ENCODE data around the gene HUWE1. TPM values are rescaled to one million over a fixed set of nuclear protein-coding genes. Genes with fewer than 3 reads are reported as not detected.

The HUWE1 gene
- total RNA-seq, 1 experiment from 2014 or later: 222 TPM

DNA sequence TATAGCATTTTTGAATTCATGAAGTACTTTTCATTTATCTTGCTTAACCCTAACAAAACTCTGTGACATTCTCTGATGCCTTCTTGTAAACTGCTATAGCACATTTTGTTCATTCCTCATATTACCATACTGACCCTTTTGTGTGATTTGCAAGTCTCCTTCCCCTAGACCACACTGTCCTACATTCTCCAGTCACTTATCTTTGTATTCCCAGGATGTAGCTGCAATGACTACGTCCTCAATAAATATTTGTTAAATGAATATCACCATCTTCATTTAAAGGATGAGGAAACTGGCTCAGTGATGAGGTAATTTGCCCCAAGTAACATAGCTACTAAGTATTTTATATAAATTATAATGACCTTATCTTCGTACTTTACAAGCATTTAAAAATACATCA, 11.9 kb downstream of the HUWE1 start:
- ChIA-PET POLR2A (ENCODE audit: low non-redundant PET) (interaction anchor here (0.7 kb wide), 1 partner anchor 220 kb away, joined by 3 read pairs; no protein-coding TSS in a partner anchor), CTCF (no interaction called here)
- no peaks in the 10 kb centered on the region for H3K27me3 ChIP-seq (replicated peaks; ENCODE audit: insufficient read depth, low read depth, low read length, poor library complexity)
- BruUV-seq (replicated peaks): no TSS peak
- peaks cover 24% of the 10 kb centered on the region for H3K36me3 ChIP-seq (ENCODE audit: insufficient read depth, low read length, poor library complexity, severe bottlenecking)
- DNase-seq (ENCODE audit: low spot score): no peak
- H3K9me3 ChIP-seq (ENCODE audit: low read depth, low read length, poor library complexity, severe bottlenecking): no peaks in the 10 kb centered on the region
- no peak overlapping the region for H3K4me3 ChIP-seq (ENCODE audit: low read depth, low read length, poor library complexity, severe bottlenecking)
- no peaks in the 10 kb centered on the region for H3K4me1 ChIP-seq (ENCODE audit: insufficient read depth, low read length, poor library complexity, severe bottlenecking)
- intact Hi-C loops (cut with micrococcal nuclease; ENCODE audit: unreplicated experiment): no loop called here
- TF ChIP-seq EZH2 (IDR thresholded peaks at IDR 0.05; ENCODE audit: borderline replicate concordance, low read depth, low read length, poor library complexity, severe bottlenecking) (no peak), CTCF (conservative IDR thresholded peaks at IDR 0.05; ENCODE audit: low read depth, low read length) (no peak)
- H3K27ac ChIP-seq (ENCODE audit: low read depth, low read length, poor library complexity, severe bottlenecking): no peak overlapping the region

- no peak for DNase-seq (ENCODE audit: low spot score)
- CTCF ChIA-PET: no interaction called here
- Histone ChIP-seq H3K36me3 (ENCODE audit: insufficient read depth, low read length, poor library complexity, severe bottlenecking) (no peaks in the 10 kb centered on the region), H3K27ac (ENCODE audit: low read depth, low read length, poor library complexity, severe bottlenecking) (no peak overlapping the region), H3K9me3 (ENCODE audit: low read depth, low read length, poor library complexity, severe bottlenecking) (no peaks in the 10 kb centered on the region), H3K4me1 (ENCODE audit: insufficient read depth, low read length, poor library complexity, severe bottlenecking) (no peaks in the 10 kb centered on the region), H3K4me3 (ENCODE audit: low read depth, low read length, poor library complexity, severe bottlenecking) (no peak overlapping the region), H3K27me3 (replicated peaks; ENCODE audit: insufficient read depth, low read depth, low read length, poor library complexity) (no peaks in the 10 kb centered on the region)
- BruUV-seq (replicated peaks): no TSS peak
- TF ChIP-seq CTCF (conservative IDR thresholded peaks at IDR 0.05; ENCODE audit: low read depth, low read length): no peak
- no peak for TF ChIP-seq EZH2 (IDR thresholded peaks at IDR 0.05; ENCODE audit: borderline replicate concordance, low read depth, low read length, poor library complexity, severe bottlenecking)
- intact Hi-C loops (cut with micrococcal nuclease; ENCODE audit: unreplicated experiment): no loop called here
- POLR2A ChIA-PET (ENCODE audit: low non-redundant PET): interaction anchor here (0.7 kb wide), 1 partner anchor 1008 kb away, joined by 5 read pairs; no protein-coding TSS in a partner anchor
Observed at GRCh38 chrX:53669258-53669657, 17.3 kb downstream of the HUWE1 start.

DNA sequence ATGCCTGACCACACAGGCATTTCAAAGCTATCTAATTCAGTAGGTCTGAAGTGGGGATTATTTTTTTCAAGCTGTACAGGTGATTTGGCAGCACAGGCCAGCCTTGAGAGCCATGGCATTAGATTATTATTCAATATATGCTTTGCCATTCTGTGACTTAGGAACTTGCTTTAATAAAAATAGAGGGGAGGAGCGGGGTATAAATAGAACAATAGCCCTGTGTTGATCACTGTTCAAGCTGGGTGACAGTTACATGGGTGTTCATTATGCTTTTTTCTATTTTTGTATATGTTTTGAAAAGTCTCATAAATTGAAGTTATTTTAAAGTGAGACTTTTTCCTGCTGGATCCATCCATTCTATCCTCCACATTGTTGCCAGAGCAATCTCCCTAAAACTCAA, 20.3 kb downstream of the HUWE1 start:
- Histone ChIP-seq H3K4me3 (ENCODE audit: low read depth, low read length, poor library complexity, severe bottlenecking) (no peak overlapping the region), H3K9me3 (ENCODE audit: low read depth, low read length, poor library complexity, severe bottlenecking) (no peaks in the 10 kb centered on the region), H3K4me1 (ENCODE audit: insufficient read depth, low read length, poor library complexity, severe bottlenecking) (no peaks in the 10 kb centered on the region), H3K27ac (ENCODE audit: low read depth, low read length, poor library complexity, severe bottlenecking) (no peak overlapping the region), H3K27me3 (replicated peaks; ENCODE audit: insufficient read depth, low read depth, low read length, poor library complexity) (no peaks in the 10 kb centered on the region), H3K36me3 (ENCODE audit: insufficient read depth, low read length, poor library complexity, severe bottlenecking) (peaks cover 4% of the 10 kb centered on the region)
- no TSS peak for BruUV-seq (replicated peaks)
- TF ChIP-seq CTCF (conservative IDR thresholded peaks at IDR 0.05; ENCODE audit: low read depth, low read length) (no peak), EZH2 (IDR thresholded peaks at IDR 0.05; ENCODE audit: borderline replicate concordance, low read depth, low read length, poor library complexity, severe bottlenecking) (no peak)
- intact Hi-C loops (cut with micrococcal nuclease; ENCODE audit: unreplicated experiment): no loop called here
- ChIA-PET CTCF (no interaction called here), POLR2A (ENCODE audit: low non-redundant PET) (no interaction called here)
- no peak for DNase-seq (ENCODE audit: low spot score)

All from A673 (cell line).